ENCODE data around the gene CD164L2.

CD164L2 gene

GRCh38 chr1:27405074-27405473, 21.9 kb upstream of the CD164L2 start:
- DNase-seq (ENCODE audit: low spot score) = no peak

DNA sequence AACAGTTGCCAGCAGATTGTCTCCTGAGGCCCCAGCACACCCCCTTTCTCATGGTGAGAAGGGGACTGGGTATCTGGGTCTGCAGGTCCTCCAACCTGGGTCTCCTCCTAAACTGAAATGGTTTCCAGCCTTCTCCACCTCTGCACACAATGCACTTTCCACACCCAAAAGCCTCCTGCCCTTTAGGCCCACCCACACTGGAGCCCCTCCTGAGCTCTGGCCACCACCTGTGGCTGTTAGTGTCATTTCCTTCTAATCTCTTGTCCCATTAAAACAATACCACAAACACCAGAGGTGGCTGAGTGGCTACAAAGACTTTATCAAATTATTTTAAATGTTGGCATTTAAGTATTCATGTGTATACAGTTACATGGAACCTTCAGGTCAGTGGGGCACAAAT, 20.8 kb upstream of the CD164L2 start:
- no peak for DNase-seq (ENCODE audit: low spot score)

GRCh38 chr1:27403065-27403726, 20.1 kb upstream of the CD164L2 start:
- DNase-seq (ENCODE audit: low spot score) = peak; percentile 11

GRCh38 chr1:27402349-27402754, 19.2 kb upstream of the CD164L2 start:
- DNase-seq (ENCODE audit: low spot score) = no peak

DNA sequence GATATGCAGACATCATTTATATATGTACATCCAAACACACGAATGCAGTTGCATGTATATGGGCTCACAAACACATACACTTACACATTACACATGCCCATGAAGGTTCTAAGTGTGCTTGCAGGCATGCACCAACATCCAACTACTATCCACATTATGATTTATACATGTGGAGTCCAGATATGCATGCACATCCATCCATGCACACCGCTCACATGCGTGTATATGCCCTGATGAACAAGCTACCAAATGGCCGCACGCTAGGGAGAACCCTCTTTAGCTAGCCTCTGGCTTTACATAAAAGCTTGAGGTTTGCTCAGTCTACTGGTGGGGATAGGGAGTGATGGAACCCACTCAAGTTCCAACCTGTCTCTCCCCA, 17.8 kb upstream of the CD164L2 start:
- DNase-seq (ENCODE audit: low spot score) = no peak

- DNase-seq (ENCODE audit: low spot score) = no peak
Measured at GRCh38 chr1:27400082-27400962, 17.2 kb upstream of the CD164L2 start.

DNA sequence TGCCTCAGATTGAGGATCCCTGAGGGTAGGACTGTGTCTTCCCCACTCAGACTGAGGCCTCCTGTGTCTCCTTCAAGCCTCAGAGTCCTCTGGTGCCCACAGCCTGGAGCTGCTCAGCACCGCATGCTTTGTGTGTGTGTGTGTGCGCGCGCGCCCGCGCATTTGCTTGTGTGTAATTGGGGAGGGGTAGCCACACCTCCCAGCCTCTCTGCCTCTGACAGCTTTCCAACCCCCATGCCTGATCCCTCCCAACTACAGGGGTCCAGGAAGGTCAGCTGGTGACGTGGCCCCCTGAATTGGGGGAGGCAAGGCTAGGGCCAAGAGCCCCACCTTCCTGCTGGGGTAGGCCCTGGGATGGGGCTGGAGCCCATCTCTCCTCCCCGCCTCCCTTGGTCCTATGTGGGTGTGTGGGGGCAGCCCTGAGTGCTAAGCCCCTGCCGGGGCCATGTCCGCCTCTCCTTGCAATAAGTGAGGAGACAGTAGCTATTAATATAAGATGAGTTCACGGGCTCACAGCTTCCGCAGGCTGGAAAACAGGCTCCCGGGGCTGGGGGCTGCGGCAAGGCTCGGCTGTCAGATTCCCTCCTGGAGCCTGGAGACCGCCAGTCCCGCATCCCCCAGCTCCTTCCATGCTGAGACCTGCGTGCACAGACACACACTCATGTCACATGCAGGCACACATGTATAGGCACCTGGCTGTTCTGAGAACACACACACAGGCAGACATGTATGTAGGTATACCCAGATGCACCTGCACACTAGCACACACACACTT, 16.3 kb upstream of the CD164L2 start:
- DNase-seq (ENCODE audit: low spot score) = no peak

DNA sequence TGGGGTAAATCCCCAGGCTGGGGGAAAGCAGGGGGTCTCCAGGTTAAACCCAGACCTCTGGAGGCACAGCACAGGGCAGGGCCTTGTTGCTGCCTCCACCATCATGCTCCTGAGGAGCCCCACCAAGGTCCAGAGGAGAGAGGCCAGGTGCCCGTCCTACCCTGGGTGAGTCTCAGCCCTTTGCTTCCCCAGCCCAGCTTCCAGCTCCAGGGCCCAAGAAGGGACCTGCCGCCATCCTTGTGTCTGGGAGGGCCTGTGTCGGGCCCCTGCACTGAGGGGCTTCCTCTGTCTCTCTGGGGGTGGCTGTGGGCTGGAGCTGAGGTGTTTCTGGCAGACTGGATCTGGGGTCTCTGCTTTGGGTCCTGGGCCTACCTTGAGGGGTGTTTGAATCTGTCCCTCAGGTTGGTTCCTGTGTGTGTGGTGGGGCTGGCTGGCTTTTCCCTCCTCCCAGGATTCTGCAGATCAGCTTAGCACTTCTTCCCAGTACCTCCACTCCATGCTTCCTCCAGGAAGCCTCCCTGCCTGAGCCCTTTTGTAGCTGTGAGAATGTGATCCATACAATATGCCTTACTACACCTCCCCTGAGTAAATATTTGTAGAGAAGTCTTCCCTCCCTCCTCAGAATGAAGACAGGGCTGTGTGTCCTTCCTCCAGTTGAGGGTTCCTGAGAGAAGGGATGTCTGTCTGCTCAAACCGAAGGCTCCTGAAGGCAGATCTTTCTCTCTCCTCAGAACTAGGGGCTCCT, 15.4 kb upstream of the CD164L2 start:
- no peak for DNase-seq (ENCODE audit: low spot score)

- DNase-seq (ENCODE audit: low spot score) = no peak
Measured at GRCh38 chr1:27397749-27398148, 14.6 kb upstream of the CD164L2 start.

DNA sequence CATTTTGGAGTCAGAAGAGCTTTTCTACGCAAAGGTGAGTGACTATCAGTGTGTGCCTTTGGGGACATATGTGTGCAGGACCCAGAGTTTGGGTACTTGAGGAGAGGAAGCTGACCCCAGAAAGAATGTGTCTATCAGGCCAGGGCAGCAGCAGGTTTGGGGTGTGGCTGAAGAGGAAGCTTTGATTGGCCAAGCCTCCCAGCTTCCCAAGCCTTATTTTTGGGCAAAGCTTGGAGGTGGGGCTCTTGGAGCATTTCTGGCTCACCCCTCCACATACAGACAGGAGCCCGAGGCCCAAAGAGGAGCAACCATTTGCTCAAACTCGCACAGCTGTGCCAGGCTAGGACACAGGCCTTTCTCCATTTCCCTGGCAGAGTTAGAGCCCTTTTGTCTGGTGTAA, 14.0 kb upstream of the CD164L2 start:
- DNase-seq (ENCODE audit: low spot score) = no peak

DNA sequence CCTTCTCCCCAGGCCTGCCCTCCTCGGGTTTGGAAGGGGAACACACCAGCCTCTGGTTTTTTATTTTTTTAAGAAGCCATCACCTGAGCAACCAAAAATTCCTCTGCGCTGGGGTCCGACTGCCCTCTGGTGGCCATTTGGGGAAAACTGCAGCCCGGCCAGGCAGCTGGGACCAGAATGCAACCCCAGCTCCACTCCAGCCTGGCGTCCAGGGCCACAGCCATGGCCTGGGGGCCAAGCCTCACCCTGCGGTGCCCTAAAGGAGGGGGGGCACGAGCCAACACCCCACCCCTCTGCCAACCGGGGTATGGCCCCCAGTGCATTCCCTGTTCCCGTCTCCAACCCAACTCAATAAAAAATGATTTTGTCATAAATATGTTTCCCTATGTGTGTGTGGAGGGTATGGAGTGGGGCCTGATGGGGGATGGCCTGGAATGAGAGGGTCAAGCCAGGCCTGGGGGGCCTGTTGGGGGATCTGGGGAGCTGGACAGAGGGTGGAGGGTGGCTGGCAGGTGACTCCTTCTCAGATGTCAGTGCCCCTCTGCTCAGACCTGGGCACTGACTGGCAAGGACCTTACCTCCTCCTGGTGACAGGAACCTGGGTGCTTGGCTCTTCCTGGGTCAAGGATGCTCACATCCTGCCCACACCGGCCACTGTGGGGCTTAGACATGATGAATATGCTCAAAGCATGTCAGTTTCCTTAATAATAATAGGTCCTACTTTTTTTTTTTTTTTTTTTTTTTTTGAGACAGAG, 12.5 kb upstream of the CD164L2 start:
- peak; percentile 84 for DNase-seq (ENCODE audit: low spot score)

DNA sequence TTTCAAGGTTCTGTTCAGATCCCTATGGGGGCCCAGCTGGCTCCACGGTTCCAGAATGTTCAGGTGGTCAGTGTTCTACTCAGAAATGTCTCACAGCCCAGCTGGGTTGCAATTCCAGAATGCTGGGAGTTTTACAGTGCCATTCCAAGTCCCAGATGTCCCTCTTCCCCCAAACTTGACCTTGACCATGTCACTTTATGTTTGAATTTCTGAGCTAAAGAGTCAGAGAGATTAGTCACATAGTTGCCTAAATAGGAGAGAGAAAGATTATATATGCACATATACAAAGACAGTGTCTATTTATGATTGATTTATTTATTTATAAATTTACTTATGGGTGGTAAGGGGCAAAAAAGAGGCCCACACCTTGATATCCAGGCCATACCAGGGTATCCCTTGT, 11.8 kb upstream of the CD164L2 start:
- DNase-seq (ENCODE audit: low spot score) = no peak

- no peak for DNase-seq (ENCODE audit: low spot score)
Measured at GRCh38 chr1:27394282-27394658, 11.1 kb upstream of the CD164L2 start.

- no peak for DNase-seq (ENCODE audit: low spot score)
Measured at GRCh38 chr1:27393641-27394281, 10.6 kb upstream of the CD164L2 start.

DNA sequence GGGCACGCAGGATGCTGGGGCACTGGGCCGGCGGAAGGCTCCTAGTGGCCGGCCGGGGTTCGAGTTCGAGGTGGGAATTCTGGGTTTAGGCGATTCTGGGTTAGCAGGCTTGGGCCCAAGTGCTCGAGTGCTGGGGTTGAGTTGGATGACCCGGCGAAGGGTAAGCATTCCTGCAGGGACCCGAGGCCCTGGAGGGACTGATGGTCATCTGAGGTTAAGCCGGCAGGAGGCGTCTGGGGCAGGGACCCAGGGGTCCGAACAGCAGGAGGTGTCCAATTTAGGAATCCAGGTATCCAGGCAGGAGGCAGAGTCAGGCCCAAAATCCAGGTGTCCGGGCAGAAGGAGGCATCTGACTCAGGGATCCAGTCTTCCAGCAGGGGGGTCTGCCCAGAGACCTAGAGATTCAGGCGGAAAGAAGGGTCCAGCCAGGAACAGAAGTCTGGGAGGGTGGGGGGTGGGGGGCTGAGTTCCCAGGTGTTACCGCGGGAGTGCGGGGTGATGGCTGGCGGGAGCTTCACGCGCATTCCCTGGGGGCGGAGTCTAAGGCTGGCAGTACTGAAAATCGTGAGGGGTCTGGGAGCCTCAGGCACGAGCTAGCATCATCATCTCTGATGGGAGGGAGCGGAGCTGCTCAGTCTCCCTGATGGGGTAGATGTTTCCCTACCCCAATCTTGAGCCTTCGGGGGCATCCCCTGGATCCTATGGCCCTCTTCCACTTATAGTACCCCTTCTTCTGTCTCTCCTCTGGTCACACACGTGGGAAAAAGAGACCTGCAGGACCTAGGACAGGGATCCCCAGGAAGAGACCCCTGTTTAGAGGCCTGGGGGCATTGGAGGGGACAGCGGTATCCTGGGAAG, 9.9 kb upstream of the CD164L2 start:
- no peak for DNase-seq (ENCODE audit: low spot score)

DNA sequence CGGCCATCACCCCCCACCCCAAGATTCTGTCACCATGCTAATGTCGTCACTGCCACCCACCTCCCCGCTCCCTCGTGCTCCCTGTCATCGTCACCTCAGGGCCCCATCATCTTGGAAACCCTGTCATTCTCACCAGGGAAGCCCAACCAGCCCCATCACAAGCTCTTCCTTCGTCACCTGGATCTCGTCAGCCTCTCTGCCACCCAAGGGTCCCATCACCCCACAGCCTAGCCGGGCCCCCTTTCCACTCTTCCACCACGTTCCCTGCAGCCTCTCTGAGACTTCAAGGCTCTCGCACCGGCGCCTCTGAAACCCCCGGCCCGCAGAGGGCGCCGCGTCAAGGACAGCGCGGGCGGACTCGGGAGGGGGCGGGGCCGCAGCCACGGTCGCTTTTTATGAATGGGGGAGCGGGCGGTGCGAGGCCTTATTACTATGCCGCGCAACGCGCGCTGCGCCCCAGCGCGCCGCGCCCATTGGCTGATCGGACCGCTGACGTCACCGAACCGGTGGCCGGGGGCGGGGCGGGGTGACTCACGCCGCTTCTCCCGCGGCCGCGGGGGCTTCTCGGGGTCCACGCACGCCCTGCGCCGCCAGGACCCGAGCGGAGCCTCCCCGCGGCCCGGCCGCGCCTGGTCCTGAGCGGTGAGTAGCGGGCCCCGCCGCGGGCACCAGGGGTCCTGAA, 9.1 kb upstream of the CD164L2 start, which contains the start of gene GPR3:
GPR3 (plus strand) TSS at position 527 of the 682 bp plus-strand sequence. CDS start 1,177 bp downstream, outside the sequence.
- DNase-seq (ENCODE audit: low spot score) = peak; percentile 94

GRCh38 chr1:27391511-27392095, 8.5 kb upstream of the CD164L2 start:
- no peak for DNase-seq (ENCODE audit: low spot score)

- DNase-seq (ENCODE audit: low spot score) = peak; percentile 78
Measured at GRCh38 chr1:27388337-27389005, 5.3 kb upstream of the CD164L2 start.
